Endothelial cell of umbilical vein (primary cell): ENCODE results near the gene NFILZ. TPM values are rescaled to one million over a fixed set of nuclear protein-coding genes. Genes with fewer than 3 reads are reported as not detected.
A peak's percentile ranks its signal among the peaks of the same experiment; 100 is the strongest.

Experiments
- BruUV-seq: library from RNA; stranded (reverse); fragments of 400-500 nt; replicated peaks from 2 replicates; lab custom pipeline; 2021; lab: Mats Ljungman, UMichigan
- CTCF ChIA-PET: fragments of 300-600, 350-600 bp; sonication (Branson Sonifier 250); formaldehyde crosslinking; loops from one replicate; lab custom pipeline; 2021; ENCODE audit warnings: antibody characterized with exemption, inconsistent platforms; lab: Charles Lee
- POLR2A ChIA-PET: fragments of 300-600, 350-600 bp; sonication (Branson Sonifier 250); formaldehyde crosslinking; loops from one replicate; lab custom pipeline; 2021; ENCODE audit warnings: antibody characterized with exemption, inconsistent platforms; lab: Charles Lee
- DNase-seq: peaks from one replicate; pipeline ENCODE4 v3.0.0-alpha.2; 2011; ENCODE audit warnings: low read depth, low spot score
- FAIRE-seq: peaks from 2 replicates; lab custom pipeline; 2011; peaks lifted over from hg19 to GRCh38; lab: Jason Lieb, UNC
- H2AFZ ChIP-seq: 2 replicates; pipeline ENCODE4 v1.6.0; 2012; ENCODE audit warnings: low read depth, low read length, control low read depth, inconsistent platforms
- H3K27ac ChIP-seq: 2 replicates; pipeline ENCODE4 v1.5.1; 2011; ENCODE audit warnings: low read depth, mild to moderate bottlenecking, control low read depth, low read length, moderate library complexity; ENCODE audit not compliant: insufficient read depth
- H3K27me3 ChIP-seq, 2 experiments: 2 replicates each; pipeline versions ENCODE4 v1.6.0 to v1.6.1; 2011; ENCODE audit warnings: low read length in 2 of 2, mixed read lengths in 1 of 2; ENCODE audit not compliant: control insufficient read depth in 2 of 2, insufficient read depth in 2 of 2
- H3K36me3 ChIP-seq, 2 experiments: 2 replicates in 1 of 2; 3 replicates in 1 of 2; pipeline ENCODE4 v1.5.1; 2011; ENCODE audit warnings: low read length in 2 of 2, mild to moderate bottlenecking in 1 of 2, moderate library complexity in 1 of 2; ENCODE audit not compliant: control insufficient read depth in 2 of 2, insufficient read depth in 2 of 2; ENCODE audit errors: extremely low read depth in 1 of 2
- H3K4me1 ChIP-seq: 3 replicates; pipeline ENCODE4 v1.5.1; 2011; ENCODE audit warnings: mild to moderate bottlenecking, low read length; ENCODE audit not compliant: control insufficient read depth, insufficient read depth; ENCODE audit errors: extremely low read depth
- H3K4me2 ChIP-seq: 2 replicates; pipeline ENCODE4 v1.6.1; 2011; ENCODE audit warnings: low read length, control low read depth, mixed read lengths; ENCODE audit not compliant: insufficient read depth
- H3K4me3 ChIP-seq, 3 experiments: fragments of 200-600 bp in 1 of 3; sonication (generic), shearing (Covaris generic) in 1 of 3; replicated peaks in 1 of 3; 2 replicates each; pipeline ENCODE4 v1.5.1; 2011 to 2016; ENCODE audit warnings: control low read depth in 3 of 3, low read length in 3 of 3, mild to moderate bottlenecking in 2 of 3, inconsistent platforms in 1 of 3, low read depth in 1 of 3, moderate library complexity in 1 of 3; ENCODE audit not compliant: insufficient read depth in 1 of 3
- H3K79me2 ChIP-seq: 2 replicates; pipeline ENCODE4 v1.6.0; 2012; ENCODE audit warnings: low read length, inconsistent platforms; ENCODE audit not compliant: control insufficient read depth, insufficient read depth
- H3K9ac ChIP-seq: replicated peaks from 2 replicates; pipeline ENCODE3; 2011; ENCODE audit warnings: low read length, control low read depth; ENCODE audit not compliant: insufficient read depth; ENCODE audit errors: extremely low read depth
- H3K9me1 ChIP-seq: replicated peaks from 3 replicates; pipeline ENCODE4 v1.6.0; 2011; ENCODE audit warnings: mild to moderate bottlenecking, low read length; ENCODE audit not compliant: control insufficient read depth, insufficient read depth; ENCODE audit errors: extremely low read depth
- H3K9me3 ChIP-seq: replicated peaks from 2 replicates; pipeline ENCODE4 v1.5.1; 2012; ENCODE audit warnings: low read length, inconsistent platforms; ENCODE audit not compliant: control insufficient read depth, insufficient read depth
- H4K20me1 ChIP-seq: replicated peaks from 2 replicates; pipeline ENCODE3; 2011; ENCODE audit warnings: mild to moderate bottlenecking, low read length; ENCODE audit not compliant: control insufficient read depth, insufficient read depth; ENCODE audit errors: extremely low read depth
- CTCF ChIP-seq, 2 donors: IDR thresholded peaks; 1 replicate in 1 of 2; 2 replicates in 1 of 2; pipeline ENCODE4 v1.5.1; 2011; ENCODE audit warnings: low read length in 2 of 2, mild to moderate bottlenecking in 2 of 2, moderate library complexity in 2 of 2, control low read depth in 1 of 2, inconsistent platforms in 1 of 2, low read depth in 1 of 2; ENCODE audit not compliant: insufficient read depth in 1 of 2; ENCODE audit errors: extremely low read depth in 1 of 2
- EZH2 ChIP-seq: IDR thresholded peaks from 2 replicates; pipeline ENCODE4 v1.6.1; 2012; ENCODE audit warnings: borderline replicate concordance, low read depth, mild to moderate bottlenecking, moderate library complexity, low read length, inconsistent platforms; ENCODE audit not compliant: severe bottlenecking
- FOS ChIP-seq: IDR thresholded peaks from 2 replicates; pipeline ENCODE4 v1.6.1; 2011; ENCODE audit warnings: mild to moderate bottlenecking, low read length, moderate library complexity, borderline replicate concordance; ENCODE audit not compliant: insufficient read depth
- GATA2 ChIP-seq: IDR thresholded peaks from 2 replicates; pipeline ENCODE4 v1.7.0; 2011; ENCODE audit warnings: low read depth, mild to moderate bottlenecking, moderate library complexity, mixed read lengths, low read length; ENCODE audit not compliant: insufficient read length, insufficient read depth
- JUN ChIP-seq: IDR thresholded peaks from 2 replicates; pipeline ENCODE4 v1.6.1; 2011; ENCODE audit warnings: borderline replicate concordance, low read depth; ENCODE audit not compliant: insufficient read length, insufficient read depth
- MAX ChIP-seq: IDR thresholded peaks from 2 replicates; pipeline ENCODE4 v1.6.1; 2011; ENCODE audit not compliant: insufficient read depth, insufficient read length
- MYC ChIP-seq: IDR thresholded peaks from one replicate; pipeline ENCODE4 v1.6.1; 2011; ENCODE audit warnings: mild to moderate bottlenecking, low read depth, low read length
- POLR2A ChIP-seq: IDR thresholded peaks from 2 replicates; pipeline ENCODE4 v1.6.1; 2012; ENCODE audit warnings: low read depth, mild to moderate bottlenecking, control low read depth, low read length
- POLR2AphosphoS5 ChIP-seq: IDR thresholded peaks from 2 replicates; pipeline ENCODE4 v1.6.1; 2012; ENCODE audit warnings: low read depth, mild to moderate bottlenecking, control low read depth, low read length, moderate library complexity; ENCODE audit not compliant: insufficient read depth
- dilution Hi-C: fragments of 300-500 bp; cut with MboI; formaldehyde crosslinking; loops from one replicate; pipeline ENCODE4 v1.15.0; 2019; ENCODE audit warnings: low sequenced_read_pairs; ENCODE audit not compliant: extremely low pct_ligation_motif_present
- intact Hi-C: fragments of 100-400 bp; cut with micrococcal nuclease; formaldehyde crosslinking; loops from one replicate; pipeline ENCODE4 v1.10.0; 2022
- polyA plus RNA-seq, 4 experiments: library from polyadenylated mRNA; depleted of rRNA in 3 of 4; stranded (reverse) in 3 of 4; unstranded in 1 of 4; fragments of >200 nt; gene quantifications; 2 replicates each; pipeline versions ENCODE4 v1.2.1 to v1.2.3, GENCODE V29; 2011 to 2012; ENCODE audit warnings: missing spikeins in 1 of 4
- total RNA-seq: library from RNA; stranded (reverse); gene quantifications from 2 replicates; pipeline ENCODE4 v1.2.3, GENCODE V29; 2021

The NFILZ gene
- total and polyA plus RNA-seq, 2 donors (not counting 3 experiments of a cell fraction or from before 2014, with no cell fraction given), result not detected

GRCh38 chr19:8610936-8611300 lies 19.5 kb upstream of the NFILZ start:
- Histone ChIP-seq H3K4me1 (peaks cover 9% of the 10 kb centered on the region), H3K4me3 (peak overlapping the region in 1 of 3 experiments; percentile 53), H3K36me3 (no peaks in the 10 kb centered on the region), H3K27ac (no peak overlapping the region), H2AFZ (no peak overlapping the region), H3K9ac (no peak overlapping the region), H3K27me3 (no peaks in the 10 kb centered on the region), H3K9me3 (no peaks in the 10 kb centered on the region), H4K20me1 (no peaks in the 10 kb centered on the region), H3K4me2 (no peak overlapping the region), H3K9me1 (no peaks in the 10 kb centered on the region), H3K79me2 (no peaks in the 10 kb centered on the region)
- FAIRE-seq, result no peak
- dilution Hi-C loops (no loop called here), intact Hi-C loops (no loop called here)
- no peak for TF ChIP-seq POLR2AphosphoS5
- no peak for TF ChIP-seq JUN
- no peak for TF ChIP-seq POLR2A
- TF ChIP-seq EZH2, result no peak
- TF ChIP-seq CTCF (IDR thresholded peaks at IDR 0.05; ENCODE audit: extremely low read depth in 1 of 2, insufficient read depth in 1 of 2, low read depth in 1 of 2, low read length in 2 of 2), result no peak
- TF ChIP-seq MAX, result no peak
- no peak for TF ChIP-seq GATA2
- TF ChIP-seq FOS, result no peak
- TF ChIP-seq MYC, result no peak
- no TSS peak for BruUV-seq
- CTCF ChIA-PET, result interaction anchor here (2.6 kb wide), 1 partner anchor 30 kb away, joined by 12 read pairs; no protein-coding TSS in a partner anchor
- POLR2A ChIA-PET, result no interaction called here
- no peak for DNase-seq
